GM21360 (cell line): ENCODE measurements around the gene NDUFS6.
A peak's percentile ranks its signal among the peaks of the same experiment; 100 is the strongest.

ENCODE experiments used
- ATAC-seq: cut with Tn5 transposase; IDR thresholded peaks from one replicate; pipeline ENCODE4 v1.9.1; 2021; ENCODE audit warnings: mild to moderate bottlenecking, moderate library complexity; ENCODE audit not compliant: unreplicated experiment

The NDUFS6 gene

GRCh38 chr5:1801222-1801966, at the start of gene NDUFS6:
Gene NDUFS6, plus strand, starts transcription at chr5:1801407. Its CDS starts 11 bp downstream, at chr5:1801418.
- peak; percentile 48 for ATAC-seq

- no peak for ATAC-seq
Observed at GRCh38 chr5:1751864-1752822, 49.1 kb upstream of the NDUFS6 start.

- no peak for ATAC-seq
Observed at GRCh38 chr5:1752881-1753280, 48.3 kb upstream of the NDUFS6 start.

GRCh38 chr5:1753490-1753889, 47.7 kb upstream of the NDUFS6 start:
- no peak for ATAC-seq

- no peak for ATAC-seq
Observed at GRCh38 chr5:1754531-1755220, 46.5 kb upstream of the NDUFS6 start.

GRCh38 chr5:1755321-1755949, 45.8 kb upstream of the NDUFS6 start:
- no peak for ATAC-seq

GRCh38 chr5:1756481-1756880, 44.7 kb upstream of the NDUFS6 start:
- no peak for ATAC-seq

- ATAC-seq: no peak
Observed at GRCh38 chr5:1757511-1757910, 43.7 kb upstream of the NDUFS6 start.

- no peak for ATAC-seq
Observed at GRCh38 chr5:1758574-1758973, 42.6 kb upstream of the NDUFS6 start.

GRCh38 chr5:1759378-1759970, 41.7 kb upstream of the NDUFS6 start:
- no peak for ATAC-seq

- no peak for ATAC-seq
Observed at GRCh38 chr5:1760231-1760630, 41.0 kb upstream of the NDUFS6 start.

GRCh38 chr5:1760656-1761452, 40.4 kb upstream of the NDUFS6 start:
- no peak for ATAC-seq

GRCh38 chr5:1761453-1761755, 39.8 kb upstream of the NDUFS6 start:
- no peak for ATAC-seq

- ATAC-seq: no peak
Observed at GRCh38 chr5:1762121-1762882, 38.9 kb upstream of the NDUFS6 start.

GRCh38 chr5:1762883-1763547, 38.2 kb upstream of the NDUFS6 start:
- ATAC-seq: no peak

- ATAC-seq: no peak
Observed at GRCh38 chr5:1763548-1763911, 37.7 kb upstream of the NDUFS6 start.

GRCh38 chr5:1763960-1764605, 37.1 kb upstream of the NDUFS6 start:
- ATAC-seq: no peak

- no peak for ATAC-seq
Observed at GRCh38 chr5:1764606-1764960, 36.6 kb upstream of the NDUFS6 start.
